ENCODE data around the gene ZNF438.

ZNF438 gene

GRCh38 chr10:30849231-30850035, 182.2 kb downstream of the ZNF438 start:
- H3K27ac ChIP-seq (replicated peaks): no peak overlapping the region
- TF ChIP-seq GABPA (IDR thresholded peaks at IDR 0.05; ENCODE audit: low read depth) (no peak), SPI1 (IDR thresholded peaks at IDR 0.05; ENCODE audit: borderline replicate concordance, low read depth) (no peak), POLR2AphosphoS5 (IDR thresholded peaks at IDR 0.05; ENCODE audit: low read depth) (no peak)
- TF ChIP-seq, protein P1, sequence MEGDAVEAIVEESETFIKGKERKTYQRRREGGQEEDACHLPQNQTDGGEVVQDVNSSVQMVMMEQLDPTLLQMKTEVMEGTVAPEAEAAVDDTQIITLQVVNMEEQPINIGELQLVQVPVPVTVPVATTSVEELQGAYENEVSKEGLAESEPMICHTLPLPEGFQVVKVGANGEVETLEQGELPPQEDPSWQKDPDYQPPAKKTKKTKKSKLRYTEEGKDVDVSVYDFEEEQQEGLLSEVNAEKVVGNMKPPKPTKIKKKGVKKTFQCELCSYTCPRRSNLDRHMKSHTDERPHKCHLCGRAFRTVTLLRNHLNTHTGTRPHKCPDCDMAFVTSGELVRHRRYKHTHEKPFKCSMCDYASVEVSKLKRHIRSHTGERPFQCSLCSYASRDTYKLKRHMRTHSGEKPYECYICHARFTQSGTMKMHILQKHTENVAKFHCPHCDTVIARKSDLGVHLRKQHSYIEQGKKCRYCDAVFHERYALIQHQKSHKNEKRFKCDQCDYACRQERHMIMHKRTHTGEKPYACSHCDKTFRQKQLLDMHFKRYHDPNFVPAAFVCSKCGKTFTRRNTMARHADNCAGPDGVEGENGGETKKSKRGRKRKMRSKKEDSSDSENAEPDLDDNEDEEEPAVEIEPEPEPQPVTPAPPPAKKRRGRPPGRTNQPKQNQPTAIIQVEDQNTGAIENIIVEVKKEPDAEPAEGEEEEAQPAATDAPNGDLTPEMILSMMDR (IDR thresholded peaks at IDR 0.05; ENCODE audit: insufficient read depth, low read length): no peak
- TF ChIP-seq, protein P2, sequence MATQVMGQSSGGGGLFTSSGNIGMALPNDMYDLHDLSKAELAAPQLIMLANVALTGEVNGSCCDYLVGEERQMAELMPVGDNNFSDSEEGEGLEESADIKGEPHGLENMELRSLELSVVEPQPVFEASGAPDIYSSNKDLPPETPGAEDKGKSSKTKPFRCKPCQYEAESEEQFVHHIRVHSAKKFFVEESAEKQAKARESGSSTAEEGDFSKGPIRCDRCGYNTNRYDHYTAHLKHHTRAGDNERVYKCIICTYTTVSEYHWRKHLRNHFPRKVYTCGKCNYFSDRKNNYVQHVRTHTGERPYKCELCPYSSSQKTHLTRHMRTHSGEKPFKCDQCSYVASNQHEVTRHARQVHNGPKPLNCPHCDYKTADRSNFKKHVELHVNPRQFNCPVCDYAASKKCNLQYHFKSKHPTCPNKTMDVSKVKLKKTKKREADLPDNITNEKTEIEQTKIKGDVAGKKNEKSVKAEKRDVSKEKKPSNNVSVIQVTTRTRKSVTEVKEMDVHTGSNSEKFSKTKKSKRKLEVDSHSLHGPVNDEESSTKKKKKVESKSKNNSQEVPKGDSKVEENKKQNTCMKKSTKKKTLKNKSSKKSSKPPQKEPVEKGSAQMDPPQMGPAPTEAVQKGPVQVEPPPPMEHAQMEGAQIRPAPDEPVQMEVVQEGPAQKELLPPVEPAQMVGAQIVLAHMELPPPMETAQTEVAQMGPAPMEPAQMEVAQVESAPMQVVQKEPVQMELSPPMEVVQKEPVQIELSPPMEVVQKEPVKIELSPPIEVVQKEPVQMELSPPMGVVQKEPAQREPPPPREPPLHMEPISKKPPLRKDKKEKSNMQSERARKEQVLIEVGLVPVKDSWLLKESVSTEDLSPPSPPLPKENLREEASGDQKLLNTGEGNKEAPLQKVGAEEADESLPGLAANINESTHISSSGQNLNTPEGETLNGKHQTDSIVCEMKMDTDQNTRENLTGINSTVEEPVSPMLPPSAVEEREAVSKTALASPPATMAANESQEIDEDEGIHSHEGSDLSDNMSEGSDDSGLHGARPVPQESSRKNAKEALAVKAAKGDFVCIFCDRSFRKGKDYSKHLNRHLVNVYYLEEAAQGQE (IDR thresholded peaks at IDR 0.05; ENCODE audit: insufficient replicate concordance, low read depth): no peak
- no peaks in the 10 kb centered on the region for H3K27me3 ChIP-seq (ENCODE audit: insufficient read depth, poor library complexity, severe bottlenecking)
- no peak overlapping the region for H3K4me3 ChIP-seq (replicated peaks; ENCODE audit: insufficient read depth, low read length)
- DNase-seq (ENCODE audit: low read depth in 1 of 2, low spot score in 1 of 2): no peak

DNA sequence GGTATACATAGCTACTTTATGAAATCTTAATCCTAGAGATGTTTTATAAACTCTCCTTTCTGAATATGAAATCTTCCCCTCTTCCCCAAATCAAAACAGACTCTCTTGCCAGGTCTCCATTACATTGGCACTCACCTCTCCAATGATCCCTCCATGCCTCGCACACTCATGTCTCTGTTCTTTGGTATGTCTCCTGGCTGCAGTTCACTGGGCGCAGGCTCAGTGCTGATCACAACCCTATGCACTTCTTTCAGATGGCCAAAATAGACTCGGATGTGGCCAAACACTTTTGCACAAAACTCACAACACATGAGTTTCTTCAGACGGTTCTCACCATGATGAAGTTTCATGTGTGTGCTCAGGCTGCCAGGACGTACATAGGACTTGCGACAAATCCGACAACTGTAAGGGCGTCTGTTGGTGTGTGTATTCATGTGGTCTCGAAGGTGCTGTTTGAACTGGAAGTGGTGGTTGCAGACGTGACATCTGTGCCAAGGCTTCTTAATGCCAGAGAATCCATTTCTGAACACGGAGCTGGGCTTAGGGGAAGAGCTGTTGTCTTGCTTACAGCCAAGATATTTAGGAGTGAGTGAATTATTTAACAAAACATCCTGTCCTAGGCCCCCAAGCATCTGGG, 183.2 kb downstream of the ZNF438 start:
- TF ChIP-seq POLR2AphosphoS5 (IDR thresholded peaks at IDR 0.05; ENCODE audit: low read depth): no peak
- no peak for TF ChIP-seq SPI1 (IDR thresholded peaks at IDR 0.05; ENCODE audit: borderline replicate concordance, low read depth)
- TF ChIP-seq GABPA (IDR thresholded peaks at IDR 0.05; ENCODE audit: low read depth): no peak
- TF ChIP-seq, protein P1 (IDR thresholded peaks at IDR 0.05; ENCODE audit: insufficient read depth, low read length): no peak
- TF ChIP-seq, protein P2 (IDR thresholded peaks at IDR 0.05; ENCODE audit: insufficient replicate concordance, low read depth): no peak
- DNase-seq (ENCODE audit: low read depth in 1 of 2, low spot score in 1 of 2): no peak
- no peak overlapping the region for H3K4me3 ChIP-seq (replicated peaks; ENCODE audit: insufficient read depth, low read length)
- H3K27me3 ChIP-seq (ENCODE audit: insufficient read depth, poor library complexity, severe bottlenecking): no peaks in the 10 kb centered on the region
- no peak overlapping the region for H3K27ac ChIP-seq (replicated peaks)

- no peak for DNase-seq (ENCODE audit: low read depth in 1 of 2, low spot score in 1 of 2)
- Histone ChIP-seq H3K27ac (replicated peaks) (no peak overlapping the region), H3K4me3 (replicated peaks; ENCODE audit: insufficient read depth, low read length) (no peak overlapping the region), H3K27me3 (ENCODE audit: insufficient read depth, poor library complexity, severe bottlenecking) (no peaks in the 10 kb centered on the region)
- TF ChIP-seq, protein P1 (IDR thresholded peaks at IDR 0.05; ENCODE audit: insufficient read depth, low read length): no peak
- no peak for TF ChIP-seq SPI1 (IDR thresholded peaks at IDR 0.05; ENCODE audit: borderline replicate concordance, low read depth)
- TF ChIP-seq, protein P2 (IDR thresholded peaks at IDR 0.05; ENCODE audit: insufficient replicate concordance, low read depth): no peak
- no peak for TF ChIP-seq GABPA (IDR thresholded peaks at IDR 0.05; ENCODE audit: low read depth)
- TF ChIP-seq POLR2AphosphoS5 (IDR thresholded peaks at IDR 0.05; ENCODE audit: low read depth): no peak
Measured at GRCh38 chr10:30847642-30848041, 184.0 kb downstream of the ZNF438 start.
